GM18502 (cell line): Measurements from ENCODE around the gene HSD3B1.
A peak's percentile ranks its signal among the peaks of the same experiment; 100 is the strongest.
"Not testable (repeated sequence)": the region's sequence is repeated elsewhere in the genome, so short reads cannot be mapped to it uniquely, and the experiment has no call there.

Experiments
- ATAC-seq: cut with Tn5 transposase; IDR thresholded peaks from one replicate; pipeline ENCODE4 v1.9.1; 2021; ENCODE audit warnings: mild to moderate bottlenecking; ENCODE audit not compliant: unreplicated experiment, poor library complexity

Gene HSD3B1

DNA sequence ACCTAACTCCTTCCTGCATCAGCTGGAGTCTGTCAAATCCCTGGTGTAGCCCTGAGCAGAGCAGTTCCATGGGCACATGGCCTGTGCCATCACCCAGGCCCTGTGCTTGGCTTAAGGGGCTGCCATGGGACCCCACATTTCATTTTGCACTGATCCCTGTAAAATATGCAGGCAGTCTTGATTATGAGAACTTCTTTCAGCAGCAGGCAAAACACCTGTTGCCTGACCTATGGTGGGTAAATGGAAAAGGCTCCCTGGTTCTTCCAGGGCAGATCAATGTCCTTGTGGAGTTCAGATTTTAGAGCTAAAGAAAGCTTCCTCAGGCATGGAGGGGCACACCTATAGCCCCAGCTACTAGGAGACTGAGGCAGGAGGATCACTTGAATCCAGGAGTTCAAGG is 44.2 kb downstream of the HSD3B1 start:
- no peak for ATAC-seq

DNA sequence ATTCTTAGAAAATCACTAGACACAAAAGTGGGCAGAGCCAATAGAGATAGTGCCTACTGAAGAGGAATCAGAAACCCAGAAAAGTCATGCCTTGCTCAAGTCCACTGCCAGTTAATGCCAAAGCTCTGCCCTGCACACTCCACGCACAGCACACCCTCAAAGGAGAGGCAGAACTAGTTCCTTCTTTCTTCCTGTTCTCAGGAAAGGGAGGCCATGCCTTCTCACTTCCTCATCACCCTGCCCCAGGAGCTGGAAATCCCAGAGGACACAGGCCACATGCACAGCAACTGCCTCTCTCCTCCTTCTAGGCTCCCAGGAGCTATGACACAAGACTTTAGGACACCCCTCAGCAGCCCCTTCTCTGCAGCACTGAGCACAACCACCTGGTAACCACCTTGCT is 45.6 kb downstream of the HSD3B1 start:
- ATAC-seq = not testable (repeated sequence)

DNA sequence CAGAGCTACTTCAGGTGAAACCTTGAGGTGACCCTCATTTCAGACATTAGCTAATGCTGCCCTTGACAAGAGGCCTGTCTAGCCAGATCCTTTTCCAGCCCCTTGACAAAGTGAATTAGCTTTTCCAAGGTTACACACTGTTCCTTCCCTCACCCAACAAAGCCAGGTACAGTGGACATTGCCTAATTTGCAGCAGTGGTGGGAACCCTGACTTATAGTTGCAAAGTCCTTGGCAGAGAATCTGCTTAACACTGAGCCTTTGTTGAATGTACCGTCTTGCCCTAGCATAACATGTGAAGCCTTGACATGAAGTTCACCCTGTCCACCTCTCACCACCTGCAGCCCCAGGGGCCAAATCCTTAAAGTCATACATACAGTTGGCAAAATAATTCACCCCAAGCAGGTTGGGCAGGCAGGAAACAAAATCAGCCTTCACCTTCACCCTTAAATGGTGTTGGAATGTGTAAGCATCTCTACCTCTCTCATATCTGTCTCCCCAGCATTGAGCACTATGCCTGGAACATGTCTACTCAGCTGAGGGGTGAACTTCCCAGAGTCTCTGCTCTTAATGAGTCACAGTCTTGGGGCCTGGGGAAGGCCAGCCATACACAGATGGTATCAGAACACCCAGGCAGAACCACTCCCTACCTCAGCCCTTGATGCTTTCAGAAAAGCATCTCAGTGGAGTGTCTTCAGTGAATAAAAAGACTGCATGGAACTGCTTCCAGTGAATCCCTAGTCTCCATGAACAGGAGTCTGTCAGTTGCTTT is 46.5 kb downstream of the HSD3B1 start:
- ATAC-seq = not testable (repeated sequence)

DNA sequence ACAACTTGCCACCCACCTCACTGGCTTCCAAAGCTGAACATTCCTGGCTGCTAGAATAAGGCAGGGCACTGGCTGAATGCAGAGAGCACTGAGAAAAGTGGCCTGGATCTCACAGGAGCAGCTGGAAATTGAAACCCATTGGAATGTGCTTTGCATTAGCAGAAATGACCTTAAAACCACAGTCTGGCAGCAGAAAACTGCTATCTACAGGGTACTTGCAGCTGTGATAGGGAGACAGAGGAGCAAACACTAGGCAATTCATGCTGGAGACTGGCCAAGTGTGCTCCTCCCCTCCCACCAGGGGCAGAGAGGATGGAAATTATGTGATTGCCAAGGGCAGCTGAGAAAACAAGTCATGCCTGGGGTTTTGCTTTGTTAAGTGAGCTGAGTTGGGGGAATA is 47.2 kb downstream of the HSD3B1 start:
- ATAC-seq = no peak

DNA sequence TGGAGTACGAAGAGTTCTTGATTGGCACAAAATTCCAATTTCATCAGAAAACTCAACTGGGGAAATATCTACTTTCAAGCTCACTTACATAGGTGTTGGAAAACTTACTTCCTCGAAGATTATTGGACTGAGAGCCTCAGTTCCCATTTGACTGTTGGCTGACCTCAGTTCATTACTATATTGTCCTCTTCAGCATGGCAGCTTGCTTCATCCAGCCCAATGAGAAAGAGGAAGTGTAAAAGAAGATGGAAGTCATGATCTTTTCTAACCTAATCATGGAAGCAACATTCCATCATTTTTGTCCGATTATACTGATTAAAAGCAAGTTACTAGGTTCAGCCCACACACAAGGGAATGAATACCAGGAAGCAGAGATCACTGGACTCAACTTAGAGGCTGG is 49.4 kb downstream of the HSD3B1 start:
- ATAC-seq = no peak

DNA sequence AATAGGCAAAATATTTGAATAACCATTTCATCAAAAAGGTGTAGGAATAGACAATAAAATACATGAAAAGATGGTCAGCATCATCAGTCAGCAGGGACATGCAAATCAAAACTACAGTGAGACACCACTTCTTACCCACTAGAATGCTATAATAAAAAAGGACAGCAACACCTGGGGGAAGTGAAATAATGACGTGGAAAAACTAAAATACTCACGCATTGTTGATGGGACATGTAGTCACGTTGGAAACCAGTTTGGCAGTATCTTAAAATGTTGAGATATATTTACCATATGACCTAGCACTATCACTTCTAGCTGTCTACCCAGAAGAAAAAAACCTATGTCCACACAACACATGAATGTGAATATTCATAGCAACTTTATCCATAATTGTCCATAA is 53.4 kb downstream of the HSD3B1 start:
- ATAC-seq = not testable (repeated sequence)

DNA sequence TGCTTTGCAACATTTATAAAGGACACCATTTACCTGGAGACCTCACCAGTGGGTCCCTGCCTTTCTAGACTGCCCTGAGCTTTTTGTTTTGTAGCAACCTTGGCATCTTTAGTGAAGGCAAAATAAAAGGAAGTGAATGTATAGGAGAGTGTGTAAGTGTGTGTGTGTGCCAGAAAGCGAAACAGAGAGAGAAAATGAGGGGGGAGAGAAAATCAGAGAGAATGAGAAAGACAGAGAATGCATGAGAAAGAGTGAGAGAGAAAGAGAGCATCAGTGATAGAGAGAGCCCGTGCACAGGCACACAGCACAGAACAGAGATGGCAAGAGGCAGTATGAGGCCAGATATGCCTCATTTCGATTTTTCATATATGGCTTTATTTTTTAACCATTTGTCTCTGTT is 57.5 kb downstream of the HSD3B1 start:
- ATAC-seq = peak; percentile 76
